Panc1 (cell line): ENCODE results near the gene SHANK1. TPM values are rescaled to one million over a fixed set of nuclear protein-coding genes. Genes with fewer than 3 reads are reported as not detected.

ENCODE experiments used
- ATAC-seq: fragments of 200-7000 bp; cut with Tn5 transposase; 2 replicates; pipeline ENCODE4 v1.9.1; 2020; ENCODE audit warnings: mild to moderate bottlenecking, moderate library complexity
- BruUV-seq: library from RNA; stranded (reverse); fragments of 400-500 nt; replicated peaks from 2 replicates; lab custom pipeline; 2021; lab: Mats Ljungman, UMichigan
- CTCF ChIA-PET: fragments of 300-600 bp; sonication (Branson Sonifier 250); formaldehyde crosslinking; loops from one replicate; lab custom pipeline; 2022; ENCODE audit warnings: antibody characterized with exemption; lab: Charles Lee
- POLR2A ChIA-PET: fragments of 300-600 bp; sonication (Branson Sonifier 250); formaldehyde crosslinking; loops from one replicate; lab custom pipeline; 2022; ENCODE audit warnings: antibody characterized with exemption; lab: Charles Lee
- DNase-seq: peaks from one replicate; pipeline ENCODE4 v3.0.0-alpha.2; 2010; ENCODE audit warnings: low read depth, low spot score
- H3K27ac ChIP-seq: 2 replicates; pipeline ENCODE4 v1.5.1; 2011; ENCODE audit warnings: mild to moderate bottlenecking, low read length, inconsistent platforms
- H3K27me3 ChIP-seq: fragments of 200-500 bp; sonication (Bioruptor generic); 2 replicates; pipeline ENCODE4 v1.6.0; 2014; ENCODE audit warnings: low read length, inconsistent platforms; ENCODE audit not compliant: control insufficient read depth, insufficient read depth
- H3K36me3 ChIP-seq: fragments of 200-500 bp; sonication (Bioruptor generic); 2 replicates; pipeline ENCODE4 v1.5.1; 2014; ENCODE audit warnings: inconsistent platforms, mild to moderate bottlenecking, low read length, moderate library complexity; ENCODE audit not compliant: control insufficient read depth, insufficient read depth
- H3K4me1 ChIP-seq: 2 replicates; pipeline ENCODE4 v1.5.1; 2011; ENCODE audit warnings: inconsistent platforms, mild to moderate bottlenecking, low read length, moderate library complexity; ENCODE audit not compliant: control insufficient read depth, insufficient read depth
- H3K4me3 ChIP-seq, 2 experiments: 2 replicates each; pipeline ENCODE4 v1.5.1; 2011 to 2012; ENCODE audit warnings: low read depth in 2 of 2, low read length in 2 of 2, mild to moderate bottlenecking in 2 of 2, inconsistent platforms in 1 of 2, moderate library complexity in 1 of 2
- H3K9me3 ChIP-seq: fragments of 200-500 bp; sonication (Bioruptor generic); 2 replicates; pipeline ENCODE4 v1.5.1; 2014; ENCODE audit warnings: low read depth, mild to moderate bottlenecking, inconsistent platforms, low read length, moderate library complexity; ENCODE audit not compliant: control insufficient read depth, insufficient read depth
- CTCF ChIP-seq: fragments of 450-650 bp; IDR thresholded peaks from 2 replicates; pipeline ENCODE4 v1.5.1; 2017; ENCODE audit warnings: mild to moderate bottlenecking
- POLR2AphosphoS5 ChIP-seq: IDR thresholded peaks from 2 replicates; pipeline ENCODE4 v1.6.1; 2012; ENCODE audit warnings: mild to moderate bottlenecking, low read depth, low read length, moderate library complexity
- REST ChIP-seq, 2 experiments: IDR thresholded peaks; 2 replicates each; pipeline ENCODE4 v1.6.1; 2011 to 2012; ENCODE audit warnings: low read depth in 2 of 2, control low read depth in 1 of 2, low read length in 1 of 2, mild to moderate bottlenecking in 1 of 2, moderate library complexity in 1 of 2; ENCODE audit not compliant: insufficient read depth in 1 of 2
- SIN3A ChIP-seq: IDR thresholded peaks from 2 replicates; pipeline ENCODE4 v1.6.1; 2012; ENCODE audit warnings: low read depth, mild to moderate bottlenecking, low read length, moderate library complexity, borderline replicate concordance; ENCODE audit not compliant: insufficient read depth
- TCF7L2 ChIP-seq: IDR thresholded peaks from 2 replicates; pipeline ENCODE4 v1.6.1; 2011; ENCODE audit warnings: mild to moderate bottlenecking, low read depth, low read length, inconsistent platforms
- in situ Hi-C: cut with HindIII; loops from 2 replicates; pipeline ENCODE4 v1.10.0; 2016; ENCODE audit warnings: low sequenced_read_pairs, low pct_unique_long_range_greater_than_20kb
- intact Hi-C: fragments of 100-400 bp; cut with micrococcal nuclease; formaldehyde crosslinking; loops from one replicate; pipeline ENCODE4 v1.10.0; 2022; ENCODE audit not compliant: unreplicated experiment
- total RNA-seq: library from RNA; stranded (reverse); gene quantifications from one replicate; pipeline ENCODE4 v1.2.1, GENCODE V29; 2021; ENCODE audit not compliant: unreplicated experiment

SHANK1 gene
- total RNA-seq, 1 experiment from 2014 or later, result not detected

DNA sequence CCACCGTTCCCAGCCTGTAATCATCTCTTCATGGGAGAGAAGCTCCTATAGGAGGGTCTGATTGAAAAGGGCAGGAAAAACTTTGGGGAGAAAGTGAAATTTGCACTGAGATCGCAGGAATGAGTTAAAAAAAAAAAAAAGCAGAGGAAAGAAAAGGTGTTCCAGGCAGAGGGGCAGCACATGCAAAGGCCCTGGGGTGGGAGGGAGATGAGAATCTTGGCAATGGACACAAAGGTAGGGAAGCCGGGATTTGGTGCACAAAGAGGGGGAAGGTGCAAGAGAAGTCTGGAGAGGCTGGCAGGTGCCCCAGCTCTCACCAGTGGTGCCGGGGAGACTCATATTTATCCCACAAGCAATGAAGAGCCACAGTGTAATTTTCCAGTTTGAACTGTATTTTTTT, 34.3 kb upstream of the SHANK1 start:
- intact Hi-C loops (no loop called here), in situ Hi-C loops (no loop called here)
- Histone ChIP-seq H3K27ac (no peak overlapping the region), H3K9me3 (no peaks in the 10 kb centered on the region), H3K4me3 (no peak overlapping the region), H3K36me3 (no peaks in the 10 kb centered on the region), H3K27me3 (no peaks in the 10 kb centered on the region), H3K4me1 (no peaks in the 10 kb centered on the region)
- no peak for ATAC-seq
- ChIA-PET CTCF (interaction anchor here (0.7 kb wide), 1 partner anchor 50 kb away, joined by 7 read pairs; no protein-coding TSS in a partner anchor), POLR2A (no interaction called here)
- no TSS peak for BruUV-seq
- TF ChIP-seq POLR2AphosphoS5 (no peak), REST (IDR thresholded peaks at IDR 0.05; ENCODE audit: insufficient read depth in 1 of 2, low read depth in 2 of 2, low read length in 1 of 2) (no peak), CTCF (no peak), SIN3A (no peak), TCF7L2 (no peak)
- DNase-seq, result no peak

- Histone ChIP-seq H3K9me3 (no peaks in the 10 kb centered on the region), H3K4me3 (no peak overlapping the region), H3K36me3 (no peaks in the 10 kb centered on the region), H3K27ac (no peak overlapping the region), H3K27me3 (no peaks in the 10 kb centered on the region), H3K4me1 (no peaks in the 10 kb centered on the region)
- intact Hi-C loops, result no loop called here
- ATAC-seq (no peak), DNase-seq (no peak)
- ChIA-PET POLR2A (no interaction called here), CTCF (no interaction called here)
- in situ Hi-C loops, result no loop called here
- TF ChIP-seq POLR2AphosphoS5, result no peak
- no peak for TF ChIP-seq CTCF
- TF ChIP-seq TCF7L2, result no peak
- no peak for TF ChIP-seq SIN3A
- TF ChIP-seq REST (IDR thresholded peaks at IDR 0.05; ENCODE audit: insufficient read depth in 1 of 2, low read depth in 2 of 2, low read length in 1 of 2), result no peak
- BruUV-seq, result no TSS peak
Measured at GRCh38 chr19:50750010-50750409, 30.4 kb upstream of the SHANK1 start.
